ENCODE results near the gene PLPP1. TPM values are rescaled to one million over a fixed set of nuclear protein-coding genes. Genes with fewer than 3 reads are reported as not detected.

The PLPP1 gene
- total and polyA plus RNA-seq, 2 experiments from 2014 or later: 39.1 to 97.1 TPM

DNA sequence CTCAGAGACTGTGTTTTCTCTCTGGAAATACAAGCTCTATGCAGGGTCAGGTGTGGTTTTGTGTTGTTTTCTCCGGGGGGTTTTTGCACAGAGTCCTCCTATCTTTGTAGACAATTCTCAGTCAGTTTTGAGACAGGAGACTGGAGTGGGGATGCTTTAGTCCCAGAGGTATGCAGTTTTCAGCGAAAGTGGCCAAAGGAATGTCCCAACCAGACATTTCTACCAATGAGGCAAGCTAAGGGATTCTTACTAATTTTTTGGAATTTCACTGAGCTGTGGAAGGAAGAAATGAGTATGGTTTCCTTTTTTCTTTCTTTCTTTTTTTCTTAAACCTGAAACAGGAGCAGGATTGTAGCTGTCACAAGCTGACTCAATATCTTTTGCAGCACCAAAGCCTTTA, 35.3 kb upstream of the PLPP1 start (continued):
- TF ChIP-seq ZNF462 (CRISPR knock-in tag; IDR thresholded peaks at IDR 0.05): no peak
- TF ChIP-seq ETS1 (IDR thresholded peaks at IDR 0.05): no peak
- TF ChIP-seq NANOG (IDR thresholded peaks at IDR 0.05; ENCODE audit: borderline replicate concordance): no peak
- no peak for TF ChIP-seq EZH2 (IDR thresholded peaks at IDR 0.05; ENCODE audit: low read depth, unreplicated experiment)
- no peak for TF ChIP-seq CREB1 (CRISPR knock-in tag; IDR thresholded peaks at IDR 0.05; ENCODE audit: low read depth)
- TF ChIP-seq EZH2phosphoT487 (IDR thresholded peaks at IDR 0.05; ENCODE audit: unreplicated experiment): no peak
- TF ChIP-seq STAT1 (IDR thresholded peaks at IDR 0.05; ENCODE audit: unreplicated experiment): no peak
- TF ChIP-seq ZNF114 (CRISPR knock-in tag; IDR thresholded peaks at IDR 0.05): no peak
- TF ChIP-seq ZNF331 (CRISPR knock-in tag; IDR thresholded peaks at IDR 0.05; ENCODE audit: low read depth): no peak
- TF ChIP-seq CTCF (conservative IDR thresholded peaks at IDR 0.05; ENCODE audit: low read depth in 2 of 2): no peak
- no peak for TF ChIP-seq POLR2AphosphoS5 (IDR thresholded peaks at IDR 0.05; ENCODE audit: low read depth)
- TF ChIP-seq JUNB (IDR thresholded peaks at IDR 0.05; ENCODE audit: unreplicated experiment): no peak
